B cell (primary cell): ENCODE data around the gene PKNOX1. TPM values are rescaled to one million over a fixed set of nuclear protein-coding genes. Genes with fewer than 3 reads are reported as not detected.

ENCODE experiments used
- ATAC-seq: fragments of 200-7000 bp; cut with Tn5 transposase; one replicate; pipeline ENCODE4 v1.10.0; 2021; ENCODE audit warnings: low read depth, mild to moderate bottlenecking, moderate number of reproducible peaks, moderate library complexity
- CTCF ChIA-PET: fragments of 350-600 bp; sonication (Branson Sonifier 250); formaldehyde crosslinking; loops from one replicate; lab custom pipeline; 2021; ENCODE audit warnings: antibody characterized with exemption, inconsistent platforms; lab: Charles Lee
- POLR2A ChIA-PET: fragments of 350-600 bp; sonication (Branson Sonifier 250); formaldehyde crosslinking; loops from one replicate; lab custom pipeline; 2021; ENCODE audit warnings: antibody characterized with exemption; lab: Charles Lee
- DNase-seq: peaks from one replicate; pipeline ENCODE4 v3.0.0; 2013
- H2AFZ ChIP-seq: 2 replicates; pipeline ENCODE4 v1.6.1; 2012; ENCODE audit warnings: mild to moderate bottlenecking, low read depth, low read length; ENCODE audit not compliant: insufficient read depth, poor library complexity, severe bottlenecking
- H3K27ac ChIP-seq, 2 donors: 1 replicate in 1 of 2; 2 replicates in 1 of 2; pipeline ENCODE4 v1.5.1; 2012 to 2013; ENCODE audit warnings: low read length in 2 of 2, mild to moderate bottlenecking in 2 of 2, moderate library complexity in 1 of 2
- H3K27me3 ChIP-seq, 4 experiments: fragments of 200-600 bp in 1 of 4; sonication (generic) in 1 of 4; replicated peaks in 1 of 4; 1 replicate in 2 of 4; 2 replicates in 2 of 4; pipeline versions ENCODE4 v1.6.1 to v1.7.0; 2013 to 2016; ENCODE audit warnings: low read length in 3 of 4, mild to moderate bottlenecking in 2 of 4, mixed read lengths in 1 of 4, moderate library complexity in 1 of 4; ENCODE audit not compliant: insufficient read depth in 4 of 4, control insufficient read depth in 3 of 4; ENCODE audit errors: control extremely low read depth in 1 of 4
- H3K36me3 ChIP-seq, 2 experiments: replicated peaks in 1 of 2; 1 replicate in 1 of 2; 2 replicates in 1 of 2; pipeline versions ENCODE4 v1.6.1 to v1.7.1; 2013; ENCODE audit warnings: low read length in 1 of 2; ENCODE audit not compliant: insufficient read depth in 2 of 2, control insufficient read depth in 1 of 2; ENCODE audit errors: control extremely low read depth in 1 of 2, extremely low read depth in 1 of 2
- H3K4me1 ChIP-seq, 2 donors: fragments of 200-600 bp in 1 of 2; sonication (generic) in 1 of 2; 1 replicate in 1 of 2; 2 replicates in 1 of 2; pipeline versions ENCODE4 v1.5.1 to v1.6.1; 2013 to 2017; ENCODE audit warnings: low read length in 2 of 2; ENCODE audit not compliant: control insufficient read depth in 2 of 2, insufficient read depth in 2 of 2
- H3K4me2 ChIP-seq: replicated peaks from 2 replicates; pipeline ENCODE3; 2012; ENCODE audit warnings: mild to moderate bottlenecking, low read depth, low read length; ENCODE audit not compliant: poor library complexity, severe bottlenecking
- H3K4me3 ChIP-seq, 5 experiments: fragments of 200-600 bp in 1 of 5; sonication (generic) in 1 of 5; 1 replicate in 3 of 5; 2 replicates in 2 of 5; pipeline versions ENCODE4 v1.5.1 to v1.7.0; 2011 to 2016; ENCODE audit warnings: low read length in 4 of 5, mild to moderate bottlenecking in 4 of 5, low read depth in 2 of 5, control low read depth in 1 of 5, moderate library complexity in 1 of 5; ENCODE audit not compliant: insufficient read depth in 1 of 5; ENCODE audit errors: control extremely low read depth in 1 of 5, extremely low read depth in 1 of 5
- H3K79me2 ChIP-seq: fragments of 200-600 bp; sonication (generic); one replicate; pipeline ENCODE4 v1.6.0; 2016; ENCODE audit warnings: low read length; ENCODE audit not compliant: control insufficient read depth, insufficient read depth
- H3K9ac ChIP-seq: fragments of 200-600 bp; sonication (generic); 2 replicates; pipeline ENCODE4 v1.6.1; 2017; ENCODE audit warnings: mild to moderate bottlenecking, low read length, moderate library complexity
- H3K9me3 ChIP-seq, 3 donors: one replicate each; pipeline versions ENCODE4 v1.6.1 to v1.7.1; 2013; ENCODE audit warnings: low read length in 2 of 3; ENCODE audit not compliant: control insufficient read depth in 2 of 3, insufficient read depth in 1 of 3; ENCODE audit errors: control extremely low read depth in 1 of 3
- H4K20me1 ChIP-seq: 2 replicates; pipeline ENCODE4 v1.6.0; 2012; ENCODE audit warnings: mild to moderate bottlenecking, low read length; ENCODE audit not compliant: insufficient read depth, control insufficient read depth, poor library complexity, severe bottlenecking
- H3K27ac Mint-ChIP-seq: one replicate; pipeline ENCODE4 v1.8.0; 2021; ENCODE audit warnings: mixed read lengths
- H3K27me3 Mint-ChIP-seq: one replicate; pipeline ENCODE4 v1.8.0; 2021; ENCODE audit warnings: mixed read lengths
- H3K4me1 Mint-ChIP-seq: one replicate; pipeline ENCODE4 v1.8.0; 2021; ENCODE audit warnings: mixed read lengths
- H3K4me3 Mint-ChIP-seq: one replicate; pipeline ENCODE4 v1.8.0; 2021; ENCODE audit warnings: mixed read lengths
- H3K9me3 Mint-ChIP-seq: one replicate; pipeline ENCODE4 v1.8.0; 2022; ENCODE audit warnings: mixed read lengths; ENCODE audit not compliant: insufficient read depth
- CTCF ChIP-seq: fragments of 200-600 bp; IDR thresholded peaks from one replicate; pipeline ENCODE4 v1.8.0; 2022; ENCODE audit warnings: antibody characterized with exemption, mild to moderate bottlenecking
- EZH2 ChIP-seq: IDR thresholded peaks from 2 replicates; pipeline ENCODE4 v1.6.1; 2012; ENCODE audit warnings: borderline replicate concordance, low read depth, mild to moderate bottlenecking, moderate library complexity, low read length; ENCODE audit not compliant: insufficient read depth, poor library complexity, severe bottlenecking
- WGBS: methylation state at CpG from one replicate; pipeline ENCODE4 v1.1.5; 2013; ENCODE audit warnings: missing lambda C conversion rate; ENCODE audit not compliant: insufficient coverage; 5-methylcytosine and 5-hydroxymethylcytosine counted together
- intact Hi-C: fragments of 100-400 bp; cut with micrococcal nuclease; formaldehyde crosslinking; loops from one replicate; pipeline ENCODE4 v1.10.0; 2022
- polyA plus RNA-seq: library from polyadenylated mRNA; depleted of rRNA; stranded (reverse); fragments of >200 nt; gene quantifications from 2 replicates; pipeline ENCODE4 v1.2.3, GENCODE V29; 2012
- total RNA-seq, 2 donors: library from RNA; stranded (reverse); fragments of 120-200 nt in 1 of 2; gene quantifications; 1 replicate in 1 of 2; 2 replicates in 1 of 2; pipeline versions ENCODE4 v1.2.3 to v1.2.4, GENCODE V29; 2013 to 2022

The PKNOX1 gene
- total and polyA plus RNA-seq, 2 donors (not counting 1 experiment from before 2014, with no cell fraction given): 7.6 to 29.5 TPM

GRCh38 chr21:42991992-42992740, 17.8 kb downstream of the PKNOX1 start:
- no peak overlapping the region for H3K9ac ChIP-seq
- no peak overlapping the region for H2AFZ ChIP-seq
- no peak overlapping the region for H3K27ac ChIP-seq
- Mint-ChIP-seq H3K27me3 (no peaks in the 10 kb centered on the region), H3K27ac (peak overlapping the region; percentile 37), H3K4me1 (peaks cover 22% of the 10 kb centered on the region), H3K9me3 (no peaks in the 10 kb centered on the region), H3K4me3 (no peak overlapping the region)
- TF ChIP-seq CTCF (no peak), EZH2 (no peak)
- ATAC-seq (no peak), DNase-seq (peak; percentile 31)
- no peaks in the 10 kb centered on the region for H3K27me3 ChIP-seq
- peaks cover 0 to 7% of the 10 kb centered on the region in 2 experiments for H3K36me3 ChIP-seq
- H3K79me2 ChIP-seq: peaks cover 35% of the 10 kb centered on the region
- ChIA-PET CTCF (interaction anchor here (0.7 kb wide), 1 partner anchor 34 kb away, joined by 3 read pairs; no protein-coding TSS in a partner anchor), POLR2A (interaction anchor here (0.7 kb wide), 1 partner anchor 18 kb away, joined by 4 read pairs; the partner anchor contains the start of gene PKNOX1)
- WGBS: 66% methylated on average over 16 of the region's 16 CpGs
- H3K4me2 ChIP-seq: no peak overlapping the region
- H3K9me3 ChIP-seq: no peaks in the 10 kb centered on the region
- intact Hi-C loops: no loop called here
- no peak overlapping the region for H3K4me3 ChIP-seq
- peaks cover 12% of the 10 kb centered on the region for H4K20me1 ChIP-seq
- H3K4me1 ChIP-seq: peaks cover 8% of the 10 kb centered on the region in 2 donors

DNA sequence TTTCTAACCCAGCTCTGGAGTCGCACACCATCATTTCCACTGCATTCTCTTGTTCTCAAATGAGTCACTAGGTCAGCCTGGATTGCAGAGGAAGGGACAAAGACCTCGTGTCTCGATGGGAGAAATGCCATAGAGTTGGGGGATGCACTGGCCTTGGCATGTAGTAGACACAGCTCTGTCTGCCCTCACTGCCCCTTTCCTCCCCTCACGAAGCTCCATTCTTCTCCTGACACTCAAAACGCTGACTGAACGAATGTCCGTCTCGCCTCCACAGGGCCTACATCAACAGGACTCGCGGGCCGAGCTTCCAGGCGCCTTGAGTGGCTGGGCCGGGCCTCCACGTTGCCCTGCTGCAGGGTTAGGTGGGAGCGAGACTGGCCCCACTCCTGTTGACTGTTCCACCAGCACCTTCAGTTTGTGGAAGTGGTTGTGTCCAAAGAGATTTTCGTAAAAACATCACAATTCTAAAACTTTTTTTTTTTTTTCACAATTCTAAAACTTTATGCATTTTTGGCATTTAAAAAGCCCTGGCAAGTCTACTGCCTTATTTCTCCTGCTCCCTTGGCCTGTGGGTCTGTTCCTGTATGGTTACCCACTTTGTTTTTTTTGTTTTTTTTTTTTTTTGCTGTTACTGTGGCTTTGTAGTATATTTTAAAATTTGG, 18.8 kb downstream of the PKNOX1 start:
- H2AFZ ChIP-seq: no peak overlapping the region
- H3K9ac ChIP-seq: no peak overlapping the region
- H3K36me3 ChIP-seq: peaks cover 0 to 7% of the 10 kb centered on the region in 2 experiments
- H3K79me2 ChIP-seq: peaks cover 38% of the 10 kb centered on the region
- H3K4me1 ChIP-seq: peaks cover 8% of the 10 kb centered on the region in 2 donors
- no peak overlapping the region for H3K27ac Mint-ChIP-seq
- ATAC-seq (no peak), DNase-seq (no peak)
- H3K9me3 Mint-ChIP-seq: peaks cover 2% of the 10 kb centered on the region
- POLR2A ChIA-PET: no interaction called here
- TF ChIP-seq CTCF (no peak), EZH2 (no peak)
- intact Hi-C loops: no loop called here
- peaks cover 22% of the 10 kb centered on the region for H3K4me1 Mint-ChIP-seq
- H4K20me1 ChIP-seq: peaks cover 12% of the 10 kb centered on the region
- no peaks in the 10 kb centered on the region for H3K27me3 ChIP-seq
- no peak overlapping the region for H3K4me2 ChIP-seq
- H3K9me3 ChIP-seq: no peaks in the 10 kb centered on the region
- CTCF ChIA-PET: no interaction called here
- H3K4me3 ChIP-seq: no peak overlapping the region
- no peak overlapping the region for H3K4me3 Mint-ChIP-seq
- no peak overlapping the region for H3K27ac ChIP-seq
- H3K27me3 Mint-ChIP-seq: no peaks in the 10 kb centered on the region
- WGBS: 100% methylated on average over 8 of the region's 16 CpGs
